ENCODE measurements around the gene GNAI3. TPM values are rescaled to one million over a fixed set of nuclear protein-coding genes. Genes with fewer than 3 reads are reported as not detected.

GNAI3 gene
- polyA plus RNA-seq, 2 donors, result 3.5 to 6.8 TPM

- Histone ChIP-seq H3K36me3 (ENCODE audit: control insufficient read depth in 2 of 2, insufficient read depth in 2 of 2, low read length in 1 of 2) (peaks cover 3 to 43% of the 10 kb centered on the region in 2 donors), H3K9me3 (ENCODE audit: control insufficient read depth in 2 of 2, insufficient read depth in 1 of 2, low read depth in 1 of 2, low read length in 1 of 2) (no peaks in the 10 kb centered on the region), H3K27ac (ENCODE audit: low read depth in 2 of 2, low read length in 1 of 2) (no peak overlapping the region), H3K4me1 (ENCODE audit: control insufficient read depth in 2 of 2, insufficient read depth in 2 of 2, low read length in 1 of 2) (peaks cover 0 to 6% of the 10 kb centered on the region in 2 donors), H3K27me3 (ENCODE audit: control insufficient read depth in 1 of 2, insufficient read depth in 2 of 2, low read length in 2 of 2) (no peaks in the 10 kb centered on the region), H3K4me3 (ENCODE audit: low read depth in 1 of 2, low read length in 2 of 2) (no peak overlapping the region)
- WGBS, 2 donors, result 79 to 87% methylated on average over 16 of the region's 16 CpGs
Observed at GRCh38 chr1:109631513-109632505, 83.4 kb downstream of the GNAI3 start.

- H3K9me3 ChIP-seq (ENCODE audit: control insufficient read depth in 2 of 2, insufficient read depth in 1 of 2, low read depth in 1 of 2, low read length in 1 of 2), result no peaks in the 10 kb centered on the region
- no peak overlapping the region for H3K27ac ChIP-seq (ENCODE audit: low read depth in 2 of 2, low read length in 1 of 2)
- H3K36me3 ChIP-seq (ENCODE audit: control insufficient read depth in 2 of 2, insufficient read depth in 2 of 2, low read length in 1 of 2), result peaks cover 3 to 34% of the 10 kb centered on the region in 2 donors
- peaks cover 0 to 6% of the 10 kb centered on the region in 2 donors for H3K4me1 ChIP-seq (ENCODE audit: control insufficient read depth in 2 of 2, insufficient read depth in 2 of 2, low read length in 1 of 2)
- WGBS, 2 donors, result 41 to 52% methylated on average over 5 of the region's 5 CpGs
- no peak overlapping the region for H3K4me3 ChIP-seq (ENCODE audit: low read depth in 1 of 2, low read length in 2 of 2)
- H3K27me3 ChIP-seq (ENCODE audit: control insufficient read depth in 1 of 2, insufficient read depth in 2 of 2, low read length in 2 of 2), result no peaks in the 10 kb centered on the region
Observed at GRCh38 chr1:109632671-109633346, 84.4 kb downstream of the GNAI3 start.

- no peaks in the 10 kb centered on the region for H3K9me3 ChIP-seq (ENCODE audit: control insufficient read depth in 2 of 2, insufficient read depth in 1 of 2, low read depth in 1 of 2, low read length in 1 of 2)
- no peaks in the 10 kb centered on the region for H3K27me3 ChIP-seq (ENCODE audit: control insufficient read depth in 1 of 2, insufficient read depth in 2 of 2, low read length in 2 of 2)
- no peak overlapping the region for H3K4me3 ChIP-seq (ENCODE audit: low read depth in 1 of 2, low read length in 2 of 2)
- H3K27ac ChIP-seq (ENCODE audit: low read depth in 2 of 2, low read length in 1 of 2), result no peak overlapping the region
- H3K4me1 ChIP-seq (ENCODE audit: control insufficient read depth in 2 of 2, insufficient read depth in 2 of 2, low read length in 1 of 2), result peaks cover 0 to 6% of the 10 kb centered on the region in 2 donors
- WGBS, 2 donors, result 79 to 81% methylated on average over 6 of the region's 6 CpGs
- H3K36me3 ChIP-seq (ENCODE audit: control insufficient read depth in 2 of 2, insufficient read depth in 2 of 2, low read length in 1 of 2), result peaks cover 0 to 19% of the 10 kb centered on the region in 2 donors
Observed at GRCh38 chr1:109634292-109634691, 85.9 kb downstream of the GNAI3 start.

- Histone ChIP-seq H3K27me3 (ENCODE audit: control insufficient read depth in 1 of 2, insufficient read depth in 2 of 2, low read length in 2 of 2) (no peaks in the 10 kb centered on the region), H3K27ac (ENCODE audit: low read depth in 2 of 2, low read length in 1 of 2) (no peak overlapping the region), H3K4me1 (ENCODE audit: control insufficient read depth in 2 of 2, insufficient read depth in 2 of 2, low read length in 1 of 2) (peaks cover 0 to 6% of the 10 kb centered on the region in 2 donors), H3K4me3 (ENCODE audit: low read depth in 1 of 2, low read length in 2 of 2) (no peak overlapping the region), H3K36me3 (ENCODE audit: control insufficient read depth in 2 of 2, insufficient read depth in 2 of 2, low read length in 1 of 2) (peaks cover 0 to 12% of the 10 kb centered on the region in 2 donors), H3K9me3 (ENCODE audit: control insufficient read depth in 2 of 2, insufficient read depth in 1 of 2, low read depth in 1 of 2, low read length in 1 of 2) (no peaks in the 10 kb centered on the region)
- WGBS, 2 donors, result 63 to 65% methylated on average over 13 of the region's 13 CpGs
Observed at GRCh38 chr1:109634771-109635750, 86.6 kb downstream of the GNAI3 start.

- Histone ChIP-seq H3K36me3 (ENCODE audit: control insufficient read depth in 2 of 2, insufficient read depth in 2 of 2, low read length in 1 of 2) (peaks cover 0 to 9% of the 10 kb centered on the region in 2 donors), H3K4me3 (ENCODE audit: low read depth in 1 of 2, low read length in 2 of 2) (no peak overlapping the region), H3K27me3 (ENCODE audit: control insufficient read depth in 1 of 2, insufficient read depth in 2 of 2, low read length in 2 of 2) (no peaks in the 10 kb centered on the region), H3K27ac (ENCODE audit: low read depth in 2 of 2, low read length in 1 of 2) (no peak overlapping the region), H3K9me3 (ENCODE audit: control insufficient read depth in 2 of 2, insufficient read depth in 1 of 2, low read depth in 1 of 2, low read length in 1 of 2) (no peaks in the 10 kb centered on the region), H3K4me1 (ENCODE audit: control insufficient read depth in 2 of 2, insufficient read depth in 2 of 2, low read length in 1 of 2) (peaks cover 0 to 6% of the 10 kb centered on the region in 2 donors)
- WGBS, 2 donors, result 69 to 83% methylated on average over 2 of the region's 2 CpGs
Observed at GRCh38 chr1:109635862-109636200, 87.4 kb downstream of the GNAI3 start.

GRCh38 chr1:109636201-109636952 lies 88.0 kb downstream of the GNAI3 start:
- WGBS, 2 donors, result 38 to 40% methylated on average over 9 of the region's 9 CpGs
- H3K27ac ChIP-seq (ENCODE audit: low read depth in 2 of 2, low read length in 1 of 2), result no peak overlapping the region
- no peaks in the 10 kb centered on the region for H3K27me3 ChIP-seq (ENCODE audit: control insufficient read depth in 1 of 2, insufficient read depth in 2 of 2, low read length in 2 of 2)
- H3K36me3 ChIP-seq (ENCODE audit: control insufficient read depth in 2 of 2, insufficient read depth in 2 of 2, low read length in 1 of 2), result peaks cover 0 to 4% of the 10 kb centered on the region in 2 donors
- H3K9me3 ChIP-seq (ENCODE audit: control insufficient read depth in 2 of 2, insufficient read depth in 1 of 2, low read depth in 1 of 2, low read length in 1 of 2), result no peaks in the 10 kb centered on the region
- peaks cover 0 to 6% of the 10 kb centered on the region in 2 donors for H3K4me1 ChIP-seq (ENCODE audit: control insufficient read depth in 2 of 2, insufficient read depth in 2 of 2, low read length in 1 of 2)
- no peak overlapping the region for H3K4me3 ChIP-seq (ENCODE audit: low read depth in 1 of 2, low read length in 2 of 2)

- Histone ChIP-seq H3K27me3 (ENCODE audit: control insufficient read depth in 1 of 2, insufficient read depth in 2 of 2, low read length in 2 of 2) (no peaks in the 10 kb centered on the region), H3K4me3 (ENCODE audit: low read depth in 1 of 2, low read length in 2 of 2) (no peak overlapping the region)
- 91 to 98% methylated on average over 7 of the region's 7 CpGs for WGBS, 2 donors
Observed at GRCh38 chr1:109637446-109637845, 89.0 kb downstream of the GNAI3 start.

GRCh38 chr1:109639063-109639840 lies 90.8 kb downstream of the GNAI3 start:
- Histone ChIP-seq H3K9me3 (ENCODE audit: control insufficient read depth in 2 of 2, insufficient read depth in 1 of 2, low read depth in 1 of 2, low read length in 1 of 2) (no peaks in the 10 kb centered on the region), H3K4me1 (ENCODE audit: control insufficient read depth in 2 of 2, insufficient read depth in 2 of 2, low read length in 1 of 2) (no peaks in the 10 kb centered on the region), H3K36me3 (ENCODE audit: control insufficient read depth in 2 of 2, insufficient read depth in 2 of 2, low read length in 1 of 2) (no peaks in the 10 kb centered on the region), H3K4me3 (ENCODE audit: low read depth in 1 of 2, low read length in 2 of 2) (no peak overlapping the region), H3K27ac (ENCODE audit: low read depth in 2 of 2, low read length in 1 of 2) (no peak overlapping the region), H3K27me3 (ENCODE audit: control insufficient read depth in 1 of 2, insufficient read depth in 2 of 2, low read length in 2 of 2) (no peaks in the 10 kb centered on the region)
- WGBS, 2 donors, result 80 to 88% methylated on average over 9 of the region's 9 CpGs

More at GRCh38 chr1:109637446-109637845, 89.0 kb downstream of the GNAI3 start:
- Histone ChIP-seq H3K4me1 (ENCODE audit: control insufficient read depth in 2 of 2, insufficient read depth in 2 of 2, low read length in 1 of 2) (peaks cover 0 to 6% of the 10 kb centered on the region in 2 donors), H3K36me3 (ENCODE audit: control insufficient read depth in 2 of 2, insufficient read depth in 2 of 2, low read length in 1 of 2) (no peaks in the 10 kb centered on the region), H3K9me3 (ENCODE audit: control insufficient read depth in 2 of 2, insufficient read depth in 1 of 2, low read depth in 1 of 2, low read length in 1 of 2) (no peaks in the 10 kb centered on the region), H3K27ac (ENCODE audit: low read depth in 2 of 2, low read length in 1 of 2) (no peak overlapping the region)

Data from esophagus (tissue), 2 donors.